ENCODE results near the gene WFDC2.

DNA sequence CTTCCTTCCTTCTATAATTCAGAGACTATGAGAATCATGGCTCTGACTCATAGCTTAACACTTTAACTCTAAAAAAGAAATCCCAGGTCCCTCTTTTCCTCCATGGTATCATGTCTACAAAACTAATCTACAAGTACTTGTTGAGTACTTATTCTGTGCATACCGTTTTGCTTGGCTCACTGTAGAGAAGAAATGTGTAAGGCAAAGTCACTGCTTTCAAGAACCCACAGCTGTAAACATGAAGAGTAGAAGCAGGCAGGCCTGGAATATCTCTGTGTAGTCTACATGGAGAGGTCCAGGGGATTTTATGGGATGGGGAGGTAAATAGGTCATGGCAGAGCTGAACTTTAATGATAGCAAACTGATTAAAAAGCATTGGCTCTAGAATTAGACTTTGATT, 32.0 kb downstream of the WFDC2 start:
- TF ChIP-seq, protein P1, sequence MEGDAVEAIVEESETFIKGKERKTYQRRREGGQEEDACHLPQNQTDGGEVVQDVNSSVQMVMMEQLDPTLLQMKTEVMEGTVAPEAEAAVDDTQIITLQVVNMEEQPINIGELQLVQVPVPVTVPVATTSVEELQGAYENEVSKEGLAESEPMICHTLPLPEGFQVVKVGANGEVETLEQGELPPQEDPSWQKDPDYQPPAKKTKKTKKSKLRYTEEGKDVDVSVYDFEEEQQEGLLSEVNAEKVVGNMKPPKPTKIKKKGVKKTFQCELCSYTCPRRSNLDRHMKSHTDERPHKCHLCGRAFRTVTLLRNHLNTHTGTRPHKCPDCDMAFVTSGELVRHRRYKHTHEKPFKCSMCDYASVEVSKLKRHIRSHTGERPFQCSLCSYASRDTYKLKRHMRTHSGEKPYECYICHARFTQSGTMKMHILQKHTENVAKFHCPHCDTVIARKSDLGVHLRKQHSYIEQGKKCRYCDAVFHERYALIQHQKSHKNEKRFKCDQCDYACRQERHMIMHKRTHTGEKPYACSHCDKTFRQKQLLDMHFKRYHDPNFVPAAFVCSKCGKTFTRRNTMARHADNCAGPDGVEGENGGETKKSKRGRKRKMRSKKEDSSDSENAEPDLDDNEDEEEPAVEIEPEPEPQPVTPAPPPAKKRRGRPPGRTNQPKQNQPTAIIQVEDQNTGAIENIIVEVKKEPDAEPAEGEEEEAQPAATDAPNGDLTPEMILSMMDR (IDR thresholded peaks at IDR 0.05; ENCODE audit: borderline replicate concordance, extremely low read depth, low read length, poor library complexity, severe bottlenecking): no peak
- TF ChIP-seq EZH2 (IDR thresholded peaks at IDR 0.05; ENCODE audit: borderline replicate concordance, low read depth, low read length, severe bottlenecking): no peak

Measured in DND-41 (cell line).